GM19099 (cell line): ENCODE results near the gene INPP5A.

ENCODE experiments used
- POLR2A ChIP-seq: IDR thresholded peaks from 3 replicates; pipeline ENCODE4 v1.6.1; 2011; ENCODE audit warnings: low read depth; ENCODE audit not compliant: insufficient read length; ENCODE audit errors: extremely low read depth

The INPP5A gene

GRCh38 chr10:132665946-132666704 lies 128.5 kb downstream of the INPP5A start:
- no peak for TF ChIP-seq POLR2A

- TF ChIP-seq POLR2A, result no peak
Observed at GRCh38 chr10:132666705-132667341, 129.2 kb downstream of the INPP5A start.

GRCh38 chr10:132667342-132668047 lies 129.9 kb downstream of the INPP5A start:
- TF ChIP-seq POLR2A, result no peak

GRCh38 chr10:132668048-132668394 lies 130.4 kb downstream of the INPP5A start:
- no peak for TF ChIP-seq POLR2A

- TF ChIP-seq POLR2A, result no peak
Observed at GRCh38 chr10:132669208-132669861, 131.7 kb downstream of the INPP5A start.

GRCh38 chr10:132670546-132671227 lies 133.1 kb downstream of the INPP5A start:
- TF ChIP-seq POLR2A, result no peak

GRCh38 chr10:132671228-132672154 lies 133.9 kb downstream of the INPP5A start:
- TF ChIP-seq POLR2A, result no peak

GRCh38 chr10:132674311-132674710 lies 136.7 kb downstream of the INPP5A start:
- no peak for TF ChIP-seq POLR2A

GRCh38 chr10:132675031-132675740 lies 137.6 kb downstream of the INPP5A start:
- TF ChIP-seq POLR2A, result no peak

- TF ChIP-seq POLR2A, result no peak
Observed at GRCh38 chr10:132676193-132676891, 138.8 kb downstream of the INPP5A start.

- TF ChIP-seq POLR2A, result no peak
Observed at GRCh38 chr10:132677096-132677472, 139.5 kb downstream of the INPP5A start.

- TF ChIP-seq POLR2A, result no peak
Observed at GRCh38 chr10:132677473-132678227, 140.1 kb downstream of the INPP5A start.

- TF ChIP-seq POLR2A, result no peak
Observed at GRCh38 chr10:132678436-132679216, 141.0 kb downstream of the INPP5A start.
